C1 segment of cervical spinal cord (tissue), 14 donors: ENCODE measurements around the gene HELB.

Source experiments
- DNase-seq, 14 donors: peaks; one replicate each; lab custom pipeline; 2025; lab: John Stamatoyannopoulos, UW

Gene HELB

DNA sequence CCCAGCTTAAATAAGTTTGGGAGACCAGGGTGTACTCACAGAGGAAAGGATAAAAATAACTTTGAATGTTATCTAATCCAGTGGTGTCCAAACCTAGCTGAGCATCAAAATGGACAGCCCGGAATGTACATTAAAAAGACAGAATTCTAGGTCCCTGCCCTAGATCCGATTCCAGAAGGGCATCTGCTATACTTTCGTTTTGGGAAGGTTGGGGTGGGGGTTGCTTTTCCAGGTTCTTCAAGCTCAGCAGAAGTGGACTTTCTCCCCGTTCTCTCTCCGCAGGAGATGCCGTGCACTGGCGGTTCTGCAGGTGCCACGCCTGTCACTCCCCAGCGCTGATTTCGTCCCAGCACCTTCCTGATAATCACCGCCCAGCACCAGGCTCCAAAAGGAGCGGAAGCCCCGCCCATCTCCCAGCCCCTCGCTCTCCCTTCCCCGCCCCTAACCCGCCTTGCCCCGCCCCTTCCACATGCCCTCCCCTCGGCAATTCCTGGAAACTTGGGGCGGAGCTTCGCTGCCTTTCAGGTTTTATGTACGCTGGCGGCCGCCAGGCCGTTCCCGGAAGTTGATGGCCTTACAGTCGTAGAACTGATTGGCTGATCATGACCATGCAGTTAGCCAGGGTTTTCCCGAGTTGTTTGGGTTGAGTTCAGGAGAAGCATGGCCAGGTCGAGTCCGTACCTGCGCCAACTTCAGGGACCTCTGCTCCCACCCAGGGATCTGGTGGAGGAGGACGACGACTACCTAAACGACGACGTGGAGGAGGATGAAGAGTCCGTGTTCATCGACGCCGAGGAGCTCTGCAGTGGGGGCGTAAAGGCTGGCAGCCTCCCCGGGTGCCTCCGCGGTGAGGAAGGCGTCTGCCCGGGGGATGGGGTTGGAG, at the start of gene HELB:
HELB (plus strand) TSS at position 550 of the 883 bp plus-strand sequence; CDS start at position 661, 111 bp downstream.
- peak; percentile 22 to 96 (median 88) for DNase-seq

GRCh38 chr12:66252771-66253170, 49.5 kb upstream of the HELB start:
- no peak for DNase-seq

- no peak for DNase-seq
Measured at GRCh38 chr12:66255737-66256136, 46.6 kb upstream of the HELB start.

DNA sequence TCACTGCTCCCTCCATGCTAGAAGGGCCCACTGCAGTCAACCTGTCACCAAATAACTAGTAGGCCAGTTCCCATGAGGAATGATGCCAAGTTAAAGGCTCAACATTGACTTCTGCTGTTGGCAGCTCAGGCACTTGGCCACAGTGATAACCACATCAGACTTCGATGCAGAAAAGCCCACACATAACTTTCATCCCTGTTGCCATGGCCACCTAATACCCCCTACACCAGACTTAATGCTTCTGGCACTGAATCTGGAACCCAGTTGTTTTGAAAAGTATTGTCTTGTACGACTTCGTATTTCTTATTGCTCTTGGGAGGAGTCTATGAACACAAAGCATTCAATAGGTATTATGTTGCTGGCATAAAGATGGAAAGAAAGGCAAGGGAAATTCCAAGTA, 44.3 kb upstream of the HELB start:
- no peak for DNase-seq

GRCh38 chr12:66262737-66263136, 39.6 kb upstream of the HELB start:
- no peak for DNase-seq

- peak in 1 of 14 donors; percentile 14 for DNase-seq
Measured at GRCh38 chr12:66268562-66268961, 33.7 kb upstream of the HELB start.

- no peak for DNase-seq
Measured at GRCh38 chr12:66269142-66269541, 33.2 kb upstream of the HELB start.

GRCh38 chr12:66269757-66270383, 32.4 kb upstream of the HELB start:
- DNase-seq = peak in 3 of 14 donors; percentile 8 to 29 (median 10)

DNA sequence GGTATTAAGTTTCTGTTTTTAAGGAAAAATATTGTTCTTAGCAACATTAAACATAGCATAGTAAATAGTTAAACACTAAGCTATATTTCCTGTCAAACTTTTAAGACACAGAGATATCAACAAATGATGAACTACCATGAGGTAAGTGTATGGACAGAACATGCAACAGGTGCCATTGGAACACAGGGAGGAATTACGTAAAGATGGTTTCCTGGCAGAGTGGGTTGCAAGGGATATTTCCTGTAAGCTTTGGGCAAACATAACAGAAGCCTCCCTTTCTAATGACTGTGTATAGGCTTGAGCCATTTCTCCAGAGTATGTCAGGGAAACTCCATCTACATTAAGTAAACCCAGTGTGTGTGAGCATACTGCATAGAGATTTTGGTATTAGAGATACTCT, 31.7 kb upstream of the HELB start:
- DNase-seq = no peak

DNA sequence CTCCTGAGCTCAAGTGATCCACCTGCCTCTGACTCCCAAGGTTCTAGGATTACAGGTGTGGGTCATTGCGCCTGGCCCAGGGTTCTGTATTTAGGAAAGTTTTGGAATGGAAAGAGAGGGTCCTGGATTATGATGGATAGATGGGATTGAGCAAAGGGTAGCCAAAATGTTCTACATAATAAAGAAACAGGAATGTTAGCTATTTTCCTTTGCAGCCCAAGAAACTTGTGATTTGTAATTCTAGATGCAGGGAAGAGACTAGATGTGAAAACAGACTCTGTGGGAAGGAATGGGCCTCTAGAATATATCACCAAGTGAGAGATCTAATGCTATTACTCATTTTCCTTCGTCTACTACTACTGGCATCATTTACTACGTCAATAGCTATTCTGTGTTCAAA, 29.6 kb upstream of the HELB start:
- no peak for DNase-seq

DNA sequence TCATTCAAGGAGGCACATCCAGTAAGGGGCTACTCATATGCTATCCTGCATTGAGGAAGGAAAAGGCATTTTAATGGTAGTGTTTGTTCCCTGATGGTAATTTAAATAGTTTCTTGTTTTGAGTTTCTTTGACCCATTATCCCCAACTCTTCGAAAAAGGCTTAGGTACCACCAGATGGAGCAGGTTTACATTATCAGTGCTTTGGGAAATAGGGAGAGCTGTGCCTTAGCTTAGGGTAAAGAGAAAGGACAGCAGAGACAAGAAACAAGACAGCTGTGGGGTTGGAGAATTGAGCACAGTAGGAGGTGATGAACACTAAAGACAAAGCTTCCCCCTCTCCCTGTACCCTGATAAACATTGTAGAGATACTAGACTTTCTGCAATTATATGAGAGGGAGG, 29.1 kb upstream of the HELB start:
- no peak for DNase-seq

DNA sequence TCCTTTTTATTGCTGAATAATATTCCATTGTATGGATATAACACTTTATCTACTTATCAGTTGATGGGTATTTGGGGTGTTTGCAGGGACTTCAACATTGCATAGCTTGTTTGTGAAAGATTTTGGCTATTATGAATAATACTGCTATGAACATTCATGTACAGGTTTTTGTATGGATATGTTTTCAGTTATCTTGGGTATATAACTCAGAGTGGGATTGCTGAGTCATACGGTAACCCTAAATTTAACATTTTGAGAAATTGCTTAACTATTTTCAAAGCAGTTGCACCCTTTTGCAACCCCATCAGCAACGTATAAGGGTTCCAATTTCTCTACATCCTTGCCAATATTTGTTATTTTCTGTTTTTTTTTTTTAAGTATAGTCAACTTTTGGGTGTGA, 27.3 kb upstream of the HELB start:
- DNase-seq = no peak

GRCh38 chr12:66279123-66279712, 23.1 kb upstream of the HELB start:
- no peak for DNase-seq

GRCh38 chr12:66280561-66280960, 21.7 kb upstream of the HELB start:
- DNase-seq = no peak

GRCh38 chr12:66282244-66282643, 20.0 kb upstream of the HELB start:
- DNase-seq = no peak

- DNase-seq = no peak
Measured at GRCh38 chr12:66287275-66287674, 15.0 kb upstream of the HELB start.

DNA sequence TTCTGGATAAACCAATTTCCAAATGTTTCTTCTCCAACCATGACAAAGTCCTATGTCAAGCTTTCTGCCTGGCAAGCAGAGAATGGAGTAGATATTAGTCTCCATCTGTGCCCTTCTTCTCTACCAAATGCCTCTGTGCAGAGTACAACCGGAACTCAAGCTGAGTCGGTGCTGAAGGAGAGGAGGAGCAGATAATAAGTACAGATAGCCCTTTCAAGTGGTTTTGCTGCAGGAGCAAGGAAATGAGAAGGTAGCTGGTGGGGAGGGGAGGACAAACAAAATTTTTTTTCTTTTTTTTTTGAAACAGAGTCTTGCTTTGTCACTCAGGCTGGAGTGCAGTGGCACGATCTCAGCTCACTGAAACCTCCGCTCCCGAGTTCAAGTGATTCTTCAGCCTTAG, 14.2 kb upstream of the HELB start:
- DNase-seq = no peak

- no peak for DNase-seq
Measured at GRCh38 chr12:66289485-66289884, 12.8 kb upstream of the HELB start.

GRCh38 chr12:66290716-66291200, 11.5 kb upstream of the HELB start:
- no peak for DNase-seq

GRCh38 chr12:66296176-66296683, 6.1 kb upstream of the HELB start:
- DNase-seq = no peak

- no peak for DNase-seq
Measured at GRCh38 chr12:66297080-66297479, 5.2 kb upstream of the HELB start.

GRCh38 chr12:66297923-66298322, 4.4 kb upstream of the HELB start:
- no peak for DNase-seq
